ENCODE results near the gene MED13L. TPM values are rescaled to one million over a fixed set of nuclear protein-coding genes. Genes with fewer than 3 reads are reported as not detected.

The MED13L gene
- polyA plus RNA-seq, 1 donor (not counting 4 experiments of a cell fraction or from before 2014, with no cell fraction given) = 31.7 TPM

DNA sequence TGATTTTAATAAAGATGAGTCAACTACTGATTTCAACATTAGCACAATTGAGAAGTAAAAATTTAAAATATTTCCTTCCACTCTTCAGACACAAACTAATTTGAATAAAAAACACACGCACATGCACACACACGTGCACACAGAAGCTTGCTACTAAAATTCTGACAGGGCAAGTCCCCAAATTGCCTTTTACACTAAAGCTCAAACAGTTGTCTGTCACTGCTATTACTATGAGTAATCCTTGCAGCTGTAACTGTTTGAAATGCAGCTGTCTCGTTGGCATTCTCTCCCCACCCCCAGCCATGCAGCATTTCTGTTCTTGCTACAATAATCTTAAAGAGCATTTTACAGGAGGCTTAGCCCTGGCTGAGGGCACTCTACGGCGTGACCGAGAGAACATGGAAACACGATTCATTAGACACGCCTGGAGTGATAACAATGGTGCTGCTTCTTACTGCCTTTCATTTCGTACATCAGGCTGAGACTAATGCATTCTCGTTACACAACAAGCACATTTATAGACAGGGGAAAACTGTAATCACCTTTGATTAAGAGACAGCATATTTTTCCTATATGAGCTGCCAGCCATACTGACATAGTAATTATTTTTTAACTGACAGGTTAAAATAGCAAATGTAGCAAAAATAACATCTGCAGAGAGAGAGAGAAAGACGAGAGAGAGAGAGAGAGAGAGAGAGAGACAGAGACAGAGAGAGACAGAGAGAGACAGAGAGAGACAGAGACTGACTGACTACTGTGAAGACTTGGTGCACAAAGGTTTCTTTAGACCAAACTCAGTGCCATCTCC, 153.8 kb downstream of the MED13L start:
- peak overlapping the region; percentile 87 for H3K4me2 ChIP-seq (ENCODE audit: control insufficient read depth, extremely low read depth, insufficient read depth, low read depth, low read length)
- no peak overlapping the region for H2AFZ ChIP-seq (ENCODE audit: control insufficient read depth, low read length)
- FAIRE-seq = peak; percentile 46
- peak overlapping the region in 2 of 3 experiments; percentile 58 to 64 for H3K4me3 ChIP-seq (ENCODE audit: control insufficient read depth in 2 of 3, extremely low read depth in 1 of 3, insufficient read depth in 2 of 3, low read depth in 1 of 3, low read length in 3 of 3)
- peaks cover 36% of the 10 kb centered on the region for H3K4me1 ChIP-seq (ENCODE audit: control insufficient read depth, extremely low read depth, insufficient read depth, low read length)
- H4K20me1 ChIP-seq (ENCODE audit: control insufficient read depth, extremely low read depth, insufficient read depth, low read length) = peaks cover 18% of the 10 kb centered on the region
- no peak for DNase-seq (ENCODE audit: low read depth, low spot score)
- TF ChIP-seq, protein P1, sequence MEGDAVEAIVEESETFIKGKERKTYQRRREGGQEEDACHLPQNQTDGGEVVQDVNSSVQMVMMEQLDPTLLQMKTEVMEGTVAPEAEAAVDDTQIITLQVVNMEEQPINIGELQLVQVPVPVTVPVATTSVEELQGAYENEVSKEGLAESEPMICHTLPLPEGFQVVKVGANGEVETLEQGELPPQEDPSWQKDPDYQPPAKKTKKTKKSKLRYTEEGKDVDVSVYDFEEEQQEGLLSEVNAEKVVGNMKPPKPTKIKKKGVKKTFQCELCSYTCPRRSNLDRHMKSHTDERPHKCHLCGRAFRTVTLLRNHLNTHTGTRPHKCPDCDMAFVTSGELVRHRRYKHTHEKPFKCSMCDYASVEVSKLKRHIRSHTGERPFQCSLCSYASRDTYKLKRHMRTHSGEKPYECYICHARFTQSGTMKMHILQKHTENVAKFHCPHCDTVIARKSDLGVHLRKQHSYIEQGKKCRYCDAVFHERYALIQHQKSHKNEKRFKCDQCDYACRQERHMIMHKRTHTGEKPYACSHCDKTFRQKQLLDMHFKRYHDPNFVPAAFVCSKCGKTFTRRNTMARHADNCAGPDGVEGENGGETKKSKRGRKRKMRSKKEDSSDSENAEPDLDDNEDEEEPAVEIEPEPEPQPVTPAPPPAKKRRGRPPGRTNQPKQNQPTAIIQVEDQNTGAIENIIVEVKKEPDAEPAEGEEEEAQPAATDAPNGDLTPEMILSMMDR (optimal IDR thresholded peaks at IDR 0.05 in 1 of 3, IDR thresholded peaks at IDR 0.05 in 1 of 3, conservative IDR thresholded peaks at IDR 0.05 in 1 of 3; ENCODE audit: extremely low read depth in 1 of 3, insufficient read depth in 2 of 3, low read length in 3 of 3) = no peak
- TF ChIP-seq EZH2 (IDR thresholded peaks at IDR 0.05; ENCODE audit: low read length) = no peak
- H3K9me3 ChIP-seq (ENCODE audit: control insufficient read depth, low read depth, low read length) = no peaks in the 10 kb centered on the region
- H3K9me1 ChIP-seq (ENCODE audit: control insufficient read depth, extremely low read depth, insufficient read depth, low read length) = no peaks in the 10 kb centered on the region
- peaks cover 87% of the 10 kb centered on the region for H3K79me2 ChIP-seq (ENCODE audit: control insufficient read depth, insufficient read depth, low read length)
- peak overlapping the region; percentile 60 for H3K9ac ChIP-seq (ENCODE audit: control insufficient read depth, extremely low read depth, insufficient read depth, low read length)
- H3K27ac ChIP-seq (ENCODE audit: control insufficient read depth, insufficient read depth, low read length) = peak overlapping the region; percentile 65
- dilution Hi-C loops (cut with MboI; ENCODE audit: extremely low pct_ligation_motif_present, low sequenced_read_pairs) = no loop called here
- H3K36me3 ChIP-seq (ENCODE audit: control insufficient read depth in 2 of 2, extremely low read depth in 1 of 2, insufficient read depth in 2 of 2, low read length in 2 of 2) = no peaks in the 10 kb centered on the region
- no peaks in the 10 kb centered on the region for H3K27me3 ChIP-seq (ENCODE audit: control insufficient read depth, extremely low read depth, insufficient read depth, low read length)

DNA sequence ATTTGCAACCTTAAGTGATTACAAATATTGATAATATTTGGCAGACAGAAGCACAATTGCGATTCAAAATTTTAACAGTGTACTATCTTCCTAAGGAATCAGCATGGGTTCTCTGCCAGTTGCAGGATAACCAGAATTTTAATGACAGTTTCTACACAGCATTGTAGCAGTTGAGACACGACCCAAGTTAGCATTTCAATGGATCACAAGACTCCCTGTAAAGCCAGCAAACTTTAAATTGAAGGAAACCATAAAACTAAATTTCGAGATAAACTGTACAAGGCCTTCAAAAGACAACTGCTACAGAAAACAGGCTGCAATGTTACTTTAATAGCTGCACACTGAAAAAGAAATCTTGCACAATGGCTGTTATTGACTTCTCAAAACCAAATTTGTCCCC, 154.9 kb downstream of the MED13L start:
- no peak for DNase-seq (ENCODE audit: low read depth, low spot score)
- no peaks in the 10 kb centered on the region for H3K36me3 ChIP-seq (ENCODE audit: control insufficient read depth in 2 of 2, extremely low read depth in 1 of 2, insufficient read depth in 2 of 2, low read length in 2 of 2)
- H2AFZ ChIP-seq (ENCODE audit: control insufficient read depth, low read length) = no peak overlapping the region
- no peak overlapping the region for H3K4me3 ChIP-seq (ENCODE audit: control insufficient read depth in 2 of 3, extremely low read depth in 1 of 3, insufficient read depth in 2 of 3, low read depth in 1 of 3, low read length in 3 of 3)
- peaks cover 84% of the 10 kb centered on the region for H3K79me2 ChIP-seq (ENCODE audit: control insufficient read depth, insufficient read depth, low read length)
- FAIRE-seq = peak; percentile 23
- no peaks in the 10 kb centered on the region for H3K27me3 ChIP-seq (ENCODE audit: control insufficient read depth, extremely low read depth, insufficient read depth, low read length)
- peaks cover 36% of the 10 kb centered on the region for H3K4me1 ChIP-seq (ENCODE audit: control insufficient read depth, extremely low read depth, insufficient read depth, low read length)
- H3K9me3 ChIP-seq (ENCODE audit: control insufficient read depth, low read depth, low read length) = no peaks in the 10 kb centered on the region
- TF ChIP-seq, protein P1 (optimal IDR thresholded peaks at IDR 0.05 in 1 of 3, IDR thresholded peaks at IDR 0.05 in 1 of 3, conservative IDR thresholded peaks at IDR 0.05 in 1 of 3; ENCODE audit: extremely low read depth in 1 of 3, insufficient read depth in 2 of 3, low read length in 3 of 3) = no peak
- TF ChIP-seq EZH2 (IDR thresholded peaks at IDR 0.05; ENCODE audit: low read length) = no peak
- no peak overlapping the region for H3K9ac ChIP-seq (ENCODE audit: control insufficient read depth, extremely low read depth, insufficient read depth, low read length)
- no peaks in the 10 kb centered on the region for H3K9me1 ChIP-seq (ENCODE audit: control insufficient read depth, extremely low read depth, insufficient read depth, low read length)
- no peak overlapping the region for H3K27ac ChIP-seq (ENCODE audit: control insufficient read depth, insufficient read depth, low read length)
- dilution Hi-C loops (cut with MboI; ENCODE audit: extremely low pct_ligation_motif_present, low sequenced_read_pairs) = no loop called here
- H3K4me2 ChIP-seq (ENCODE audit: control insufficient read depth, extremely low read depth, insufficient read depth, low read depth, low read length) = peak overlapping the region; percentile 3
- peaks cover 18% of the 10 kb centered on the region for H4K20me1 ChIP-seq (ENCODE audit: control insufficient read depth, extremely low read depth, insufficient read depth, low read length)

Measured in keratinocyte (primary cell).